HepG2 (cell line): ENCODE data around the gene SH2D6. TPM values are rescaled to one million over a fixed set of nuclear protein-coding genes. Genes with fewer than 3 reads are reported as not detected.

Experiments used
- ATF3 ChIP-seq: sonication (generic); formaldehyde crosslinking; IDR thresholded peaks from 2 replicates; pipeline ENCODE4 v1.4.0; 2020; ENCODE audit warnings: missing genetic modification reagents
- GATAD1 ChIP-seq: IDR thresholded peaks from 2 replicates; pipeline ENCODE4 v1.6.1; 2016; ENCODE audit warnings: missing genetic modification reagents, missing compliant biosample characterization
- HNRNPK ChIP-seq: fragments of 200-400 bp; formaldehyde crosslinking; IDR thresholded peaks from 2 replicates; pipeline ENCODE4 v1.6.1; 2018; ENCODE audit warnings: low read length, low read depth, moderate library complexity, mild to moderate bottlenecking; ENCODE audit not compliant: poor library complexity, severe bottlenecking
- KDM6A ChIP-seq: IDR thresholded peaks from 2 replicates; pipeline ENCODE4 v1.6.1; 2016; ENCODE audit warnings: low read depth
- MATR3 ChIP-seq: sonication (generic); formaldehyde crosslinking; IDR thresholded peaks from 2 replicates; pipeline ENCODE4 v1.4.0; 2020; ENCODE audit warnings: missing genetic modification reagents
- NFATC3 ChIP-seq: sonication (generic); formaldehyde crosslinking; IDR thresholded peaks from 2 replicates; pipeline ENCODE4 v1.5.1; 2020; ENCODE audit warnings: mild to moderate bottlenecking, missing genetic modification reagents
- SIX1 ChIP-seq: sonication (generic); formaldehyde crosslinking; IDR thresholded peaks from 2 replicates; pipeline ENCODE4 v1.4.0; 2020; ENCODE audit warnings: missing genetic modification reagents, borderline replicate concordance
- SP4 ChIP-seq: sonication (generic); formaldehyde crosslinking; IDR thresholded peaks from 2 replicates; pipeline ENCODE4 v1.8.1; 2023; ENCODE audit warnings: mild to moderate bottlenecking, missing genetic modification reagents
- SP5 ChIP-seq: IDR thresholded peaks from 2 replicates; pipeline ENCODE4 v1.6.1; 2016; ENCODE audit warnings: low read depth, borderline replicate concordance
- SRSF9 ChIP-seq: fragments of 200-400 bp; formaldehyde crosslinking; IDR thresholded peaks from 2 replicates; pipeline ENCODE4 v1.6.1; 2018; ENCODE audit warnings: borderline replicate concordance, mild to moderate bottlenecking, low read depth, low read length; ENCODE audit not compliant: insufficient read depth, poor library complexity, severe bottlenecking
- TAF1 ChIP-seq: sonication (generic); formaldehyde crosslinking; IDR thresholded peaks from 2 replicates; pipeline ENCODE4 v1.4.0; 2020; ENCODE audit warnings: missing genetic modification reagents
- THAP11 ChIP-seq: IDR thresholded peaks from 2 replicates; pipeline ENCODE4 v1.6.1; 2016; ENCODE audit warnings: missing biosample characterization, missing genetic modification reagents
- XRCC5 ChIP-seq: fragments of 200-400 bp; formaldehyde crosslinking; optimal IDR thresholded peaks from 2 replicates; pipeline ENCODE3; 2017; ENCODE audit warnings: mild to moderate bottlenecking, low read length
- ZBTB44 ChIP-seq: sonication (generic); formaldehyde crosslinking; IDR thresholded peaks from 2 replicates; pipeline ENCODE4 v1.4.0; 2020; ENCODE audit warnings: missing genetic modification reagents
- ZFAT ChIP-seq: sonication (generic); formaldehyde crosslinking; conservative IDR thresholded peaks from 2 replicates; pipeline ENCODE4 v1.8.1; 2023; ENCODE audit warnings: missing genetic modification reagents, inconsistent platforms
- ZNF280D ChIP-seq: sonication (generic); formaldehyde crosslinking; IDR thresholded peaks from 2 replicates; pipeline ENCODE4 v1.5.1; 2020; ENCODE audit warnings: mild to moderate bottlenecking, missing genetic modification reagents
- ZNF329 ChIP-seq: sonication (generic); formaldehyde crosslinking; IDR thresholded peaks from 2 replicates; pipeline ENCODE4 v1.9.0; 2021; ENCODE audit warnings: low read depth, mild to moderate bottlenecking, missing genetic modification reagents
- ZNF34 ChIP-seq: sonication (generic); formaldehyde crosslinking; IDR thresholded peaks from 2 replicates; pipeline ENCODE4 v1.4.0; 2020; ENCODE audit warnings: mild to moderate bottlenecking, missing genetic modification reagents, borderline replicate concordance
- ZNF530 ChIP-seq: sonication (generic); formaldehyde crosslinking; IDR thresholded peaks from 2 replicates; pipeline ENCODE4 v1.5.0; 2020; ENCODE audit warnings: low read depth, mild to moderate bottlenecking, missing genetic modification reagents
- ZNF639 ChIP-seq: conservative IDR thresholded peaks from 2 replicates; pipeline ENCODE4 v1.6.1; 2018; ENCODE audit warnings: missing genetic modification reagents
- polyA plus RNA-seq, 8 experiments: library from polyadenylated mRNA; depleted of rRNA in 3 of 8; stranded (reverse) in 7 of 8; unstranded in 1 of 8; fragments of >200 nt; fragmentation: Illumina TruSeq in 4 of 8; extraction: Trizol in 4 of 8; gene quantifications; 2 replicates each; pipeline versions ENCODE4 v1.2.1 to v1.2.3, GENCODE V29; 2011 to 2016; ENCODE audit warnings: low read depth in 4 of 8, missing spikeins in 1 of 8, mixed read lengths in 1 of 8; ENCODE audit not compliant: insufficient read depth in 1 of 8
- total RNA-seq, 5 experiments: library from RNA; depleted of rRNA; stranded (reverse); fragments of >200 nt; fragmentation: Illumina TruSeq; extraction: Trizol; gene quantifications; 2 replicates each; pipeline ENCODE4 v1.2.3, GENCODE V29; 2016; ENCODE audit warnings: low read depth in 1 of 5

SH2D6 gene
- total and polyA plus RNA-seq, 2 of the 13 experiments (the other 11 are each of a cell fraction or from before 2014, with no cell fraction given): 0.11 to 0.26 TPM

- TF ChIP-seq SRSF9: no peak
- no peak for TF ChIP-seq ZNF639 (CRISPR knock-in tag)
- TF ChIP-seq SP5 (CRISPR knock-in tag): peak; percentile 65; the same call in 1 of the 2 replicates
- TF ChIP-seq HNRNPK: no peak
- no peak for TF ChIP-seq SIX1 (CRISPR knock-in tag)
- peak; percentile 11; the same call in 1 of the 2 replicates for TF ChIP-seq GATAD1 (CRISPR knock-in tag)
- no peak for TF ChIP-seq ZBTB44 (CRISPR knock-in tag)
- no peak for TF ChIP-seq ZNF34 (CRISPR knock-in tag)
- peak; percentile 82 for TF ChIP-seq SP4 (CRISPR knock-in tag)
- no peak for TF ChIP-seq ZFAT
- no peak for TF ChIP-seq TAF1 (CRISPR knock-in tag)
- 0 out of 2 replicates have a peak, but pooled peaks have one; percentile 0 for TF ChIP-seq NFATC3 (CRISPR knock-in tag)
- peak; percentile 42 for TF ChIP-seq XRCC5
- TF ChIP-seq ZNF329 (CRISPR knock-in tag): no peak
- TF ChIP-seq ZNF280D (CRISPR knock-in tag): peak; percentile 100
- no peak for TF ChIP-seq KDM6A (CRISPR knock-in tag)
- TF ChIP-seq ZNF530: no peak
- peak; percentile 63 for TF ChIP-seq THAP11
- TF ChIP-seq MATR3: no peak
- peak; percentile 95 for TF ChIP-seq ATF3 (CRISPR knock-in tag)
Observed at GRCh38 chr2:85468704-85469349, 50.3 kb downstream of the SH2D6 start (continued).
